Pons (tissue), 1 donor: ENCODE measurements around the gene KLHL3.
A peak's percentile ranks its signal among the peaks of the same experiment; 100 is the strongest.

Experiments used
- DNase-seq: peaks from one replicate; pipeline ENCODE4 v3.0.0-alpha.2; 2016; ENCODE audit warnings: low spot score

Gene KLHL3

DNA sequence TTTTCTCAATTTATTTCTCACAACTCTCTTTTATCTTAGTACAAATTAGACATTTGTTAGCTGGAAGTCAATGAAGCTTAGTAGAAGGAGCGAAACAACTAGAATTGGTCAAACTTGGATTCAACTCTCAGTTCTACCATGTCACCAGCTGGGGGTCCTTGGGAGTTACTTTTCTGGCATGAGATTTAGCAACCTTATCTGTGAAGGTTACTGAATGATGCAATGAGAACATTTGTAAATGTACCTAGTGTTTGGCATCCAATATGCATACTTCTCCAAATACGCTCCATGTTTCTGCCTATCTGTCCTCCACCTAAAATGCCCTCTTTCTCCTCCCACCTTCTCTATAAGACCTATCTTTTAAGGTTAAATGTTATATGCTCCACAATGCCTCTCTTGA, 12.0 kb upstream of the KLHL3 start:
- no peak for DNase-seq

- peak; percentile 93 for DNase-seq
Observed at GRCh38 chr5:137743031-137743640, 7.2 kb upstream of the KLHL3 start.

DNA sequence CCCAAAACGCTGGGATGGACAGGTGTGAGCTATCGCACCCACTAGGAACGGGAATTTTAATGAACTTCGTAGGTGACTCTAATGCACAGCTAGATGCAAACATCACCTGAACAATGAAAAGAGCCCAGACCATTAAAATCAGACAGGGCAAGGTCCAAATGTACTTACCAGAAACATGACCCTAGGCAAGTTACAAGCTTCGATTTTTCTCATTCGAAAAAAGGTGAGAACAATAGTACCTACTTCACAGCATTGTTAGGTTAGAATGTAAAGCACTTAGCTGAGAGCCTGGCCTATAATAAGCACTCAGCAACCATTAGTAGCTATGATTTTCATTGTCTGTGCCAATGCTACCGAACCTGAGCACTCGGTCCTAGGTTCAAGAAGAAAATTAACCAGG, 5.8 kb upstream of the KLHL3 start:
- no peak for DNase-seq

DNA sequence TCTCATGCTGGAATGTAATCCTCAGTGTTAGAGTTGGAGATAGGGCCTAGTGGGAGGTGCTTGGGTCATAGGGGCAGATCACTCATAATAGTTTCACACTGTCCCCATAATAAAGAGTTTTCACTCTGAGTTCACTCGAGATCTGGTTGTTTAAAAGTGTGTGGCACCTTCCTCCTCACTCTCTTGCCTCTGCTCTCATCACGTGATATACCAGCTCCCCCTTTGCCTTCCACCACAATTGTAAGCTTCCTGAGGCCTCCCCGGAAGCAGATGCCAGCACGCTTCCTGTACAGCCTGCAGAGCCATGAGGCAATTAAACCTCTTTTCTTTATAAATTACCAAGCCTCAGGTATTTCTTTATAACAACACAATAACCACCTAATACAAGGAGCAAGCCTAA, 3.8 kb upstream of the KLHL3 start:
- no peak for DNase-seq

DNA sequence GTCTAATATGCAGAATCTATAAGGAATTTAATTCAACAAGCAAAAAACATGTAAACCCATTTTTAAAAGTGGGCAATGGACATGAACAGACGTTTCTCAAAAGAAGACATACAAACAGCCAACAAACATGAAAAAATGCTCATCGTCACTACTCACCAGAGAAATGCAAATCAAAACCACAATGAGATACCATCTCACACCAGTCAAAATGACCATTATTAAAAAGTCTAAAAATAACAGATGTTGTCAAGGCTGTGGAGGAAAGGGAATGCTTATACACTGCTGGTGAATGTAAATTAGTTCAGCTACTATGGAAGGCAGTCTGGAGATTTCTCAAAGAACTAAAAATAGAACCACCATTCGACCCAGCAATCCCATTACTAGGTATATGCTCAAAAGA, 3.1 kb upstream of the KLHL3 start:
- no peak for DNase-seq

DNA sequence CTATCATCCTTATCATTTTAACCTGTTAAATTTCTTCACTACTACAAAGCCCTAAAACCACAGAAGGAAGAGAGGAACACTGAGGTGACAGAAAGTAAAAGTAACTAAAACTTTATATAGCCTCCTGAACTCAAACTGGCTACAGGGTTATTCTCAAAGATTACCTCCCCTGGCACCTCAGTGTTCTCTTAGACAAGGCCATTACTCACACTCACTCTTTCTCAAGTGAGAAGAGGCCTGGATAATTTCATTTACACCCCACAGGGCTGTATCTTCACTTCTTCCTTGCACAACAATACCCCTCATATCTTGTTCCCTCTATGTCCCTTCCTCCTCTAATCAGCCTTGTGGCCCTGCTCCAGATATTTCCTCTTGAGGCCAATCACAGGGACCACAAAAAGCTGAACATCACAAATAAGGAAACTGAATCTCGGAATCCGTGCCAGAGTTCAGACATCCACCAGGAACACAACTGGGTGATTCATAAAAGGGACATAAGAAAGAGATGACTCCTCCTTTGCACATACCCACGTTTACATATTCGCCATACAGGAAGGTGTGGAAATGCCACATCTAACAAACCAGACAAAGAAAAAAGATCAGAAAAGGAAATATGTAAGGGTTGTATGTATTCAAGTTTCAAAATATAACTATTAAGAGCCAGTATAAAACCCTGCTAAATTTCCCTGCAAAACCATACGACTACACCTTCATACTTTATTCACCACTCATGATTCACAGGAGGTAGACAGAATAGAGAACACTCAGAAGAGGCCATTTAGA, 1.7 kb upstream of the KLHL3 start:
- DNase-seq, result no peak

DNA sequence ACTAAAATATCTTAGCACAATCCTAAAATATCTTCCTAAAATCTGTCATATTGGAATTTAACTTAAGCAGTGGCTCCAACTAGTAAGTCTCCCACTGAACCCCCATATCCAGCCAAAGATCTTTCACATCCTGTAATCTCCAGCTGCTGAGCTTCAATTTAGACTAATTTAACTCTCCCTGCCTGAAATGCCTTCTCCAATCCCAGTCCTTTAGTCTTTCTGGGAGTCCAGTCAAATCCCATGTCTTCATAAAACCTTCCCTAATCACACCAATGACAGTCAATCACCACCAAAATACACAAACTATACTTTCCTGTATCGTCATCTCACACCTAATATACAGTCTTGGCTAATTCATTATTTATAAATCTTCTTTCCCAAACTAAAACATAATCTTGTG, 607 bp upstream of the KLHL3 start:
- DNase-seq, result no peak

- no peak for DNase-seq
Observed at GRCh38 chr5:137734962-137735554, 831 bp downstream of the KLHL3 start.

GRCh38 chr5:137734331-137734730, 1.6 kb downstream of the KLHL3 start:
- DNase-seq, result no peak

DNA sequence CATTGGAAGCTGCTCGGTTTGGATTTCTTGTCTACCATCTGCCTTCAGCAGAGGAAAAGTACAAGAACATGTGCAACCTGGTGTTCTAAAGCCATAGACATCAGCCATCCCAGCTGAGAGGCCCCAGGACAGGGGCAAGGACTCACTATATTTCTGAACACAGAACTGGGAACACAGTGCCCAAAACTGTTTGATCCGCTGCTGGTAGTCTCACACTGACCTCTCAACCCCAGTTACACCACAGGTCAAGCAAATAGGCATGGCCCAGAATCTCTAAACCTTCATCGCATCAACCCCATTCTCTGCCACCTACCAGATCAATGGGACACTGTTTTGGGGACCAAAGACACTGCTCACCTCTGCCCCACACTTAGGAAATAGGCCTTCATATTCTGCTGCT, 2.0 kb downstream of the KLHL3 start:
- no peak for DNase-seq

DNA sequence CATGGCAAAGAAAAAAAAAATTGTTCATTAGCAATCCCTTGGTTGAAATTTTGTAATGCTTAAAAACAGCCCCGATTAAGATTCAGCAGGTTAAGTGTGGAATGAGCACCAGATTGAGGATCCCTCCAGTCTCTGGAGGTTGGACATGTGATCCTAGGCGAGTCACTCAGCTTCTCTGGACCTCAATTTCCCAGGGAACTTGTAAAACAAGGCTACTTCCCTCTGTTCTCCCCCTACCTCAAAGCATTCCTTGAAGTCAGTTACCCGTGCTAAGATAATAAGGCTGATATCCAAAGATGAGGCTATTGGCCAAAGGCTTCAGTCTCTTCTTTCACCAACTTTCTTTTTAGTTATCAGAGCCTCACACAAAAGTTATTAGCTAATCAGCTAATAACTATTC, 2.9 kb downstream of the KLHL3 start:
- DNase-seq, result no peak

- DNase-seq, result no peak
Observed at GRCh38 chr5:137731176-137731575, 4.7 kb downstream of the KLHL3 start.

DNA sequence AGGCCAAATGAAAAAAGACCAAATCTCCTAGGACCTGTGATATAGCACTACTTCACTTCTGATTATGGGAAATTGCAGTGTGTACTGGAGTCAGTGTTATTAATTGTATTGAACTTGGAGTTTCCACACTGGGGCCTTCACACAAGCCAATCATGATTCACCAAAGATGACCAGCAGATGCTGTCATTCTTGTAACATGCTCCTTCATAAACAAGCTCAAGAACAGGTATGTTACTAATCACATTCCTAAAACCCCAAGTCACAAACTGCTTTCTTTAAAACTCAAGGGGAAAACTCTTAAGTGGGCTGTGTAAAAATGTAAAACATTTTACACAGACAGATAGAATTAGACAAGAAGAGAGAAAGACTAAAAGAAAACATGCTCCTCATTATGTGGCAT, 5.6 kb downstream of the KLHL3 start:
- DNase-seq, result no peak

DNA sequence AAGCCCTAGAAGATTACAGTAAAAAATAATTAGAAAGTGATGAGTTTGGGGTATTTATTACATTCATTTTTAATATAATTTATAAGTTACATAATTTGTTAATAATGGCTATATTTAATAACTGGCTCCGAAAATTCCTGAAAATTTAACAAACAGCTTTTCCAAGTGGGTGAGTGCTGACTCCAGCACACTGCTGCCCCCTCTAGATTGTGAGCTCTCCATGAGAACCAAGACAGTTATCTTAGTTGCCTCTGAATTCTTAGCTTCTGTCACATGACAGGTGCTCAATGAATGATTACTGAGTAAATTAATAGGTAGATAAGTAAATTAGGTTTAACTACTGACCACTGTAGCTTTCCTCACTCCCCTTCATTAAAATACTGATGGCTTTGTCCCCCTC, 7.8 kb downstream of the KLHL3 start:
- DNase-seq, result no peak

DNA sequence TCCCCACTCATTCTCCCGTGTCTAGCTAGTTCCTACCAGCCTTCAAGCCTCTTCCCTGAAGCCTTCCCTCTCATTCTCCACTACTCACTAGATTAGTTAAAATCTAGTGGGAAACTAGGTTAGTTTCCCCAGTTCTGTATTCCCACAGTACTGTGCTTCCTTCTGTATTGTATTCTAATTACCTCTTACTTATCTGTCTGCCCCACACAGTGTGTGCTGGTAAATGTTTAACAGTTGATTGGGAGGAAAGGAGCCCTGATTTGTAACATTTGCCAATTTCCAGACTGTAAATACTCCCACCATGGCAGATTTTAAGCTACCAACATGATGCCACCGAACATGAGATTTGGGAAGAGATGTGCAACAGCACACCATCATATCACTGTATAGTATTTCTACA, 8.3 kb downstream of the KLHL3 start:
- no peak for DNase-seq

GRCh38 chr5:137724251-137724650, 11.6 kb downstream of the KLHL3 start:
- no peak for DNase-seq

- DNase-seq, result no peak
Observed at GRCh38 chr5:137718611-137719010, 17.3 kb downstream of the KLHL3 start.

DNA sequence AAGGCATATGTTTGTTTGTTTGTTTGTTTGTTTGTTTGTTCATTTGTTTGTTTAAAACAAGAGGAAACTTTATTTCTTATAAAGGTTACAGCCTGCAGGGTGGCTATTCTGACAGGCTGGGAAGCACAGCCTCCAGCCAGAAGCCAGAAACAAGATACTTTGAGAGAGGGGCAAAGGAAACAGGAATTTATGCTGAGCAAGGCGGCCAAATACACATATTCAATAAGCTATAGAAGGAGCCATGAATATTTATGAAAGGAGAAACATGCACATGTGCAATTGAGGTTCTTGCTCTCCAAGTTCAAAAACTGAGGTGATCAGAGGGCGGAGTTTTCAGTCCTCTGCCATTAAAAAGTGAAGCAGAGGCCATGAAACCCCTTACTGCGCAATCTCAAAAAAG, 19.6 kb downstream of the KLHL3 start:
- DNase-seq, result no peak

- DNase-seq, result no peak
Observed at GRCh38 chr5:137715456-137715855, 20.4 kb downstream of the KLHL3 start.

DNA sequence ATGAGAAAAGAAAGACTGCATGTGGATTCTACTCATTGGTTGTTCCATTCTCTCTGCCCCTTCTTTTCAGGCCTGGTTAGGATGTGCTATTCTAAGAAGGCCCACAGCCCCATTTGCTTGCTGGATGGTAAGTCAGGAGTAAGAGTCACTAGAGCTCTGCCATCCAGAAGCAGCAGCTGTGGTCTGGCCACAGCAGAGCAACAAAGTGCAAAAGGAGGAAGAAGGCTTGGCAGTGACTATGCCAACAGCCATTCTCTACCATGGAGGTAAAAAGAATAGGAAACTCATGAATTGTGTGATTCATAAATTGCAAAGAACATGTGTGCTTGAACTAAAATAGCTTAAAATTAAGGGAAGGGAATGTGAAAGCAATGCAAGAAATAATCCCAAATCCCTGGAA, 20.9 kb downstream of the KLHL3 start:
- DNase-seq, result no peak

GRCh38 chr5:137714494-137714893, 21.4 kb downstream of the KLHL3 start:
- no peak for DNase-seq

DNA sequence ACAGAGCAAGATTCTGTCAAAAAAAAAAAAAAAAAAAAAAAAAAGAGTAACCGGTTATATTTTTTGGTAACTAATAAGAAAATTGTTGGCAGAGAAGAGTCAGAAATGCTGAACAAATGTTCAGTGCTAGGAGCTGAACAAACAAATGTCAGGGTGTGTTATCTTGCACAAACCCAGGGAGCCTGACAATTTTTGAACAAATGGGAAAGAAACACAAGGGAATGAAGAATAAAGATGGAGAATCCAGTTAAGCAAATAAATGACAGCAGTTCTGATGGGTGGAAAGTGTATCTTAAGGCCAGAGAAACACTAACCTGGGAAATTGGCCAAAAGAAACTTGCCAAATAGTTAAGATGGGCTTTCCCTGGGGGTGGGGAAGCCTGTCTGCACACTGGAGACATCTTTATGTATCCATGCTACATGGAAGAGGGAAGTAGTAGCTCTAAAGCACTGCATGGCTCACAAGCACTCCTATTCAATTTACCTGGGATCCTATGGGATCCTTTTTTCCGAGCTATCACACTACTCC, 23.7 kb downstream of the KLHL3 start:
- no peak for DNase-seq

DNA sequence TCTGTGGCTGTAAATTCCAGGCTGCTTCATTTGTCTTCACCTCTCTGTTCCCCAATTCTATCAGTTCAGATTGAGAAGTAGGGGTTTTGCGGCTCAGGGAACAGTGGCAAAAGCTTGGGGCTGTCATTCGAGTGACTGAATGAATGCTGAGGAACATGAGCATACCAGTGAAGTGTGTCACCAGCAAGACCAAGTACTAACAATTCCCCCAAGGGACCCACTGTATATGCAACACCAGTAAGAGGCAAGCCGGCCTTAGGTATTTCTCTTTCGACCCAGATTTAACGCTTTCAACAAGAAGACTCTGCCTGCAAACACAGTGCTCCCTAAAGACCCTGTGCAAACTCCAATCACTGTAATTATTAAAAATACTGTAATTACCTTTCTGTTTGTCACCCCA, 25.8 kb downstream of the KLHL3 start:
- DNase-seq, result no peak
